RWPE2 (cell line): Measurements from ENCODE around the gene PUM2.

Experiments
- ATAC-seq: fragments of 200-7000 bp; cut with Tn5 transposase; 3 replicates; pipeline ENCODE4 v1.9.1; 2021; ENCODE audit warnings: low read depth
- DNase-seq: peaks from one replicate; pipeline ENCODE4 v3.0.0-alpha.2; 2020; ENCODE audit warnings: low spot score
- H3K27ac ChIP-seq: fragments of 450-650 bp; 2 replicates; pipeline ENCODE4 v1.5.1; 2017; ENCODE audit warnings: mild to moderate bottlenecking; ENCODE audit not compliant: poor library complexity, severe bottlenecking
- H3K27me3 ChIP-seq: fragments of 250-450 bp; sonication (Bioruptor Pico); 2 replicates; pipeline ENCODE4 v1.5.1; 2021; ENCODE audit warnings: mild to moderate bottlenecking, moderate library complexity; ENCODE audit not compliant: insufficient read depth, poor library complexity, severe bottlenecking
- H3K36me3 ChIP-seq: fragments of 250-450 bp; sonication (Bioruptor Pico); 2 replicates; pipeline ENCODE4 v1.5.1; 2020; ENCODE audit warnings: low read depth, mild to moderate bottlenecking, moderate library complexity
- H3K4me1 ChIP-seq: fragments of 250-450 bp; sonication (Bioruptor Pico); 2 replicates; pipeline ENCODE4 v1.5.1; 2021; ENCODE audit warnings: mild to moderate bottlenecking, moderate library complexity; ENCODE audit not compliant: insufficient read depth, poor library complexity, severe bottlenecking
- H3K4me3 ChIP-seq: fragments of 250-450 bp; sonication (Bioruptor Pico); 2 replicates; pipeline ENCODE4 v1.5.1; 2021; ENCODE audit warnings: mild to moderate bottlenecking, moderate library complexity; ENCODE audit not compliant: severe bottlenecking
- H3K9me3 ChIP-seq: fragments of 250-450 bp; sonication (Bioruptor Pico); 2 replicates; pipeline ENCODE4 v1.5.1; 2021; ENCODE audit warnings: mild to moderate bottlenecking, moderate library complexity; ENCODE audit not compliant: severe bottlenecking
- CTCF ChIP-seq: fragments of 450-650 bp; IDR thresholded peaks from one replicate; pipeline ENCODE4 v1.5.1; 2017; ENCODE audit warnings: mild to moderate bottlenecking, moderate library complexity; ENCODE audit not compliant: poor library complexity, severe bottlenecking

PUM2 gene

GRCh38 chr2:20291846-20292408 is 58.7 kb downstream of the PUM2 start:
- Histone ChIP-seq H3K27ac (peak overlapping the region; percentile 73), H3K36me3 (peaks cover 79% of the 10 kb centered on the region), H3K4me1 (peaks cover 28% of the 10 kb centered on the region), H3K4me3 (no peak overlapping the region), H3K9me3 (no peaks in the 10 kb centered on the region), H3K27me3 (no peaks in the 10 kb centered on the region)
- DNase-seq, result no peak
- ATAC-seq, result no peak
- no peak for TF ChIP-seq CTCF

GRCh38 chr2:20291106-20291564 is 59.5 kb downstream of the PUM2 start:
- Histone ChIP-seq H3K4me3 (no peak overlapping the region), H3K4me1 (peaks cover 28% of the 10 kb centered on the region), H3K27me3 (no peaks in the 10 kb centered on the region), H3K9me3 (no peaks in the 10 kb centered on the region), H3K27ac (peak overlapping the region; percentile 73), H3K36me3 (peaks cover 82% of the 10 kb centered on the region)
- peak; percentile 96 for TF ChIP-seq CTCF
- ATAC-seq, result peak; percentile 94
- no peak for DNase-seq

GRCh38 chr2:20288642-20289340 is 61.9 kb downstream of the PUM2 start:
- Histone ChIP-seq H3K4me3 (no peak overlapping the region), H3K36me3 (peaks cover 83% of the 10 kb centered on the region), H3K4me1 (peaks cover 28% of the 10 kb centered on the region), H3K27me3 (no peaks in the 10 kb centered on the region), H3K9me3 (no peaks in the 10 kb centered on the region), H3K27ac (peak overlapping the region; percentile 73)
- ATAC-seq (peak; percentile 75), DNase-seq (no peak)
- TF ChIP-seq CTCF, result no peak

GRCh38 chr2:20282916-20283592 is 67.6 kb downstream of the PUM2 start:
- H3K9me3 ChIP-seq, result no peaks in the 10 kb centered on the region
- H3K27me3 ChIP-seq, result no peaks in the 10 kb centered on the region
- peaks cover 3% of the 10 kb centered on the region for H3K4me1 ChIP-seq
- TF ChIP-seq CTCF, result no peak
- no peak for DNase-seq
- no peak overlapping the region for H3K27ac ChIP-seq
- H3K4me3 ChIP-seq, result no peak overlapping the region
- ATAC-seq, result no peak
- peaks cover 98% of the 10 kb centered on the region for H3K36me3 ChIP-seq

- Histone ChIP-seq H3K9me3 (no peaks in the 10 kb centered on the region), H3K27me3 (no peaks in the 10 kb centered on the region), H3K4me1 (no peaks in the 10 kb centered on the region), H3K27ac (no peak overlapping the region), H3K4me3 (no peak overlapping the region), H3K36me3 (peaks cover 97% of the 10 kb centered on the region)
- TF ChIP-seq CTCF, result no peak
- DNase-seq, result no peak
- ATAC-seq, result no peak
Observed at GRCh38 chr2:20281876-20282275, 68.8 kb downstream of the PUM2 start.
